Adipose tissue (tissue), 3 donors: ENCODE measurements around the gene SLC7A6OS. TPM values are rescaled to one million over a fixed set of nuclear protein-coding genes. Genes with fewer than 3 reads are reported as not detected.

ENCODE experiments used
- polyA plus RNA-seq, 3 donors: library from polyadenylated mRNA; stranded (reverse); fragments of 200-250 nt; gene quantifications; one replicate each; pipeline ENCODE4 v1.2.3, GENCODE V29; 2013
- donor health status: healthy with polysubstance abuse.
- donor health status: Bipolar disorder and iron deficiency.
- donor health status: healthy.

The SLC7A6OS gene
- polyA plus RNA-seq, 3 donors = 4.7 to 9.2 (median 5.0) TPM

Other genes with a start within 250 kb of the SLC7A6OS start
- gene NFATC3, start 225.6 kb downstream of the SLC7A6OS start, polyA plus RNA-seq = 10 to 100 TPM in 2 of 3 donors, 1 to 10 TPM in 1; 5.9 to 12.5 (median 11.2) TPM
- gene ESRP2, start 74.8 kb downstream of the SLC7A6OS start, polyA plus RNA-seq = 10 to 100 TPM in 1 of 3 donors, 1 to 10 TPM in 2; 3.0 to 23.4 (median 3.6) TPM
- 10 to 100 TPM in 1 of 3 donors, 1 to 10 TPM in 2; 7.1 to 16.2 (median 8.4) TPM for gene PLA2G15, start 65.6 kb downstream of the SLC7A6OS start, polyA plus RNA-seq
- 100 to 1,000 TPM in 1 of 3 donors, 10 to 100 TPM in 2; 17.7 to 136 (median 21.7) TPM for gene SLC7A6, start 46.4 kb downstream of the SLC7A6OS start, polyA plus RNA-seq
- gene PRMT7, start 73 bp upstream of the SLC7A6OS start, polyA plus RNA-seq = 10 to 100 TPM; 25.3 to 58.0 (median 30.6) TPM
- 1 to 10 TPM in 2 of 3 donors, under 1 TPM in 1; 0.45 to 1.9 (median 1.6) TPM for gene SMPD3, start 137.6 kb upstream of the SLC7A6OS start, polyA plus RNA-seq
- gene ZFP90, start 228.3 kb upstream of the SLC7A6OS start, polyA plus RNA-seq = 10 to 100 TPM in 1 of 3 donors, 1 to 10 TPM in 2; 5.0 to 11.1 (median 5.2) TPM